Kidney epithelial cell (primary cell): ENCODE measurements around the gene ADPRS. TPM values are rescaled to one million over a fixed set of nuclear protein-coding genes. Genes with fewer than 3 reads are reported as not detected.

ENCODE experiments used
- DNase-seq: peaks from one replicate; pipeline ENCODE4 v3.0.0-alpha.2; 2010; ENCODE audit warnings: low read depth
- H3K27me3 ChIP-seq: 2 replicates; pipeline ENCODE4 v1.6.0; 2011; ENCODE audit warnings: low read length; ENCODE audit not compliant: control insufficient read depth, insufficient read depth
- H3K36me3 ChIP-seq: 2 replicates; pipeline ENCODE4 v1.5.1; 2011; ENCODE audit warnings: low read length; ENCODE audit not compliant: control insufficient read depth, insufficient read depth
- H3K4me3 ChIP-seq: 2 replicates; pipeline ENCODE4 v1.5.1; 2011; ENCODE audit warnings: low read depth, mild to moderate bottlenecking, control low read depth, low read length
- CTCF ChIP-seq: IDR thresholded peaks from 2 replicates; pipeline ENCODE4 v1.5.1; 2011; ENCODE audit warnings: mild to moderate bottlenecking, moderate library complexity, low read length, control low read depth, inconsistent platforms; ENCODE audit not compliant: insufficient read depth, poor library complexity, severe bottlenecking
- total RNA-seq: library from RNA; depleted of rRNA; stranded (reverse); fragments of >200 nt; gene quantifications from 2 replicates; pipeline ENCODE4 v1.2.3, GENCODE V29; 2015

ADPRS gene
- total RNA-seq, 1 donor from 2014 or later: 70.3 TPM

GRCh38 chr1:36119456-36119855 is 30.8 kb downstream of the ADPRS start:
- Histone ChIP-seq H3K4me3 (no peak overlapping the region), H3K27me3 (peaks cover 15% of the 10 kb centered on the region), H3K36me3 (no peaks in the 10 kb centered on the region)
- TF ChIP-seq CTCF: no peak
- no peak for DNase-seq

- DNase-seq: no peak
- no peak overlapping the region for H3K4me3 ChIP-seq
- no peak for TF ChIP-seq CTCF
- no peaks in the 10 kb centered on the region for H3K36me3 ChIP-seq
- peaks cover 30% of the 10 kb centered on the region for H3K27me3 ChIP-seq
These were observed 33.7 kb downstream of the ADPRS start for GRCh38 chr1:36122062-36123030.

GRCh38 chr1:36123356-36123755 is 34.7 kb downstream of the ADPRS start:
- H3K4me3 ChIP-seq: no peak overlapping the region

GRCh38 chr1:36124404-36125128 is 35.9 kb downstream of the ADPRS start:
- no peak for DNase-seq
- H3K27me3 ChIP-seq: peaks cover 30% of the 10 kb centered on the region
- H3K4me3 ChIP-seq: no peak overlapping the region
- TF ChIP-seq CTCF: no peak
- no peaks in the 10 kb centered on the region for H3K36me3 ChIP-seq

More at GRCh38 chr1:36123356-36123755, 34.7 kb downstream of the ADPRS start:
- TF ChIP-seq CTCF: no peak
- DNase-seq: no peak
- Histone ChIP-seq H3K27me3 (peaks cover 30% of the 10 kb centered on the region), H3K36me3 (no peaks in the 10 kb centered on the region)

GRCh38 chr1:36125129-36125991 is 36.7 kb downstream of the ADPRS start, which contains the start of gene COL8A2:
TSS of gene COL8A2 (minus strand) at chr1:36125222. CDS start at chr1:36100242, 24,980 bp downstream.
- H3K36me3 ChIP-seq: no peaks in the 10 kb centered on the region
- H3K27me3 ChIP-seq: peaks cover 30% of the 10 kb centered on the region
- no peak for TF ChIP-seq CTCF
- DNase-seq: no peak
- no peak within 1 kb of the TSS for H3K4me3 ChIP-seq
